H7 (cell line): ENCODE data around the gene USP51. TPM values are rescaled to one million over a fixed set of nuclear protein-coding genes. Genes with fewer than 3 reads are reported as not detected.
A peak's percentile ranks its signal among the peaks of the same experiment; 100 is the strongest.
"Not testable (repeated sequence)": the region's sequence is repeated elsewhere in the genome, so short reads cannot be mapped to it uniquely, and the experiment has no call there.

Experiments
- DNase-seq: peaks from one replicate; pipeline ENCODE4 v3.0.0; 2012
- H3K27me3 ChIP-seq: 2 replicates; pipeline ENCODE4 v1.6.0; 2011; ENCODE audit warnings: mild to moderate bottlenecking, low read length; ENCODE audit not compliant: control insufficient read depth, insufficient read depth
- H3K36me3 ChIP-seq: replicated peaks from 2 replicates; pipeline ENCODE4 v1.5.1; 2011; ENCODE audit warnings: low read length; ENCODE audit not compliant: control insufficient read depth, insufficient read depth
- H3K4me3 ChIP-seq: 2 replicates; pipeline ENCODE4 v1.5.1; 2011; ENCODE audit warnings: low read depth, mild to moderate bottlenecking, control low read depth, low read length, moderate library complexity; ENCODE audit not compliant: insufficient read depth
- total RNA-seq: library from RNA; depleted of rRNA; stranded (reverse); fragments of >200 nt; shearing (Covaris generic); gene quantifications from 2 replicates; pipeline ENCODE4 v1.2.3, GENCODE V29; 2014; rRNA removed

Gene USP51
- total RNA-seq = 6.6 and 6.7 TPM in 2 replicates

DNA sequence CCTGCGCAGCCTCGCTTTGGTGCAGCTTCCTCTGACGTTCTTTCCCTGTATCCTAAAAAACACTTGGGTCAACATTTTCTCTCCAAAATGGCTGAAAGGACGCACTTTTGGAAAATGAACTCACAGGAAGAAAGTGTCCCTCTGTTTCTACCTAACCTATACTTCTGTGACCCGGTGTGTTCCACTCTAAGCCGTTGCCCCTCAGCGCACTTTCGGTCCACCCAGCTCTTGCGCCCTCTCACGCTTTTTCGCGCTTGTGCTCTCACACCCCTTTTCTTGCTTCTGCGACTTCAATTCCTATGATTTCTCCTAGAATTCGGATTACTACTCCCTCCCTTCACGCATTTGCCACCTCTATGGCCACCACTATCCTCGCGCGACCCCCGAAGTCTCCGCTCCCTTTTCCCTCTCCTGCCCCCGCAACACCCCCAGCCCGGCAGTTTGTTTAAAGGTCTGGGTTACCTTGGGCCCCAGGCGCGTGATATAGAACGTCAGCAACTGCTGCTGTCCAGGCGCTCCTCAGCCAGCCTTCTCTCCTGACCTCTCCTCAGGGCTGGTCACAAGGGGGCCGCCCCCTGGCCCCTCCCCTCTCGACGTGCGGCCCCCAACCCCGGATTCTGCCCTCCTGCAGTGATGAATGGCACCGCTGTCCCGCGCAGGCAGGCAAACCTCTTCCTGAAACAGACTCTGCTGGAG is at the start of gene USP51:
TSS of gene USP51 (minus strand) at position 535 of the 696 bp plus-strand sequence. CDS start 909 bp downstream, outside the sequence.
- no peaks in the 10 kb centered on the region for H3K27me3 ChIP-seq
- H3K4me3 ChIP-seq = peak within 1 kb of the TSS; percentile 54
- H3K36me3 ChIP-seq = no peaks in the 10 kb centered on the region; the same call in 1 of the 2 replicates
- peak; percentile 79 for DNase-seq

DNA sequence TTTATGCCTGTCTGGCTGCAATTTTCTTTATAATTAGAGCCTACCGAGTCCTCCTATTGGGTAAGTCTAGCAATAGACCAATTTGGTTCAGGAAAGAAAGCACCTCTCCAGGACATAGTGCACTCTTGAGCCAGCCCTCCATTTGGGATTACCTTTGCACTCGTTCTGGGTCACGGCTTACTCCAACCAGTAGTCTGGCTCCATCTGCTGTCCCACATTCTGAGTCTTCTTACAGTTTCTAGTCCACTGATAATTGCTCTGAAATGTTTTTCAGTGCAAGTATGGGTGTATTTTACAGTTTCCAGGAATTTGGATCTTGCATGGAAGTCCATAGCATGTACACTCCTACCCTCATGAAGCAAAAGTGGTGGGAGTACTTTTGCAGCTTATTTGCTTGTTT is 34.8 kb upstream of the USP51 start:
- Histone ChIP-seq H3K27me3 (no peaks in the 10 kb centered on the region), H3K4me3 (no peak overlapping the region), H3K36me3 (no peaks in the 10 kb centered on the region)
- DNase-seq = no peak

GRCh38 chrX:55523356-55523755 is 33.7 kb upstream of the USP51 start:
- DNase-seq = no peak
- no peak overlapping the region for H3K4me3 ChIP-seq
- H3K27me3 ChIP-seq = no peaks in the 10 kb centered on the region
- H3K36me3 ChIP-seq = no peaks in the 10 kb centered on the region

- Histone ChIP-seq H3K4me3 (no peak overlapping the region), H3K27me3 (no peaks in the 10 kb centered on the region), H3K36me3 (no peaks in the 10 kb centered on the region)
- DNase-seq = no peak
Observed at GRCh38 chrX:55522596-55523276, 33.1 kb upstream of the USP51 start.

DNA sequence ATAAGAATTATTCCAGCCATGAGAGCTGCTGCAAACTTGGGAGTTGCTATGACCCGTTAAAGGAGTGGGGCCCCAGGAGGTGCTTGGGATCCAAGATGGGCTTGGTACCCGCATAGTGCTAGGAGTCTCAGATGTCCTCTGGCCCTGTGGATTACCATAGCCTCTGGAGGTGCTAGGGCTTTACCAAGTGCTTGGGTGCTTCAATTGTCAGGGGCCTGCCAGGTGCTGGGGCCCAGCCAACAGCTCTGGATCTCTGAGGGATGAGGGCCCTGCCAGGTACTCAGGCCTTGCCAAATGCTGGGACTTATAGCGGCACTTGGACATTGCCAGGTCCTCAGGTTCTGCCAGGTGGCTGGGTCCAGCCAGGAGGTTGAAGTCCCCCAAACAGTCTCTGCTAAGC is 32.0 kb upstream of the USP51 start:
- DNase-seq = no peak
- Histone ChIP-seq H3K4me3 (no peak overlapping the region), H3K27me3 (no peaks in the 10 kb centered on the region), H3K36me3 (no peaks in the 10 kb centered on the region)

GRCh38 chrX:55516794-55517481 is 27.3 kb upstream of the USP51 start:
- H3K4me3 ChIP-seq, H3K36me3 ChIP-seq, DNase-seq, H3K27me3 ChIP-seq: not testable (repeated sequence)

GRCh38 chrX:55513045-55513737 is 23.5 kb upstream of the USP51 start:
- not testable (repeated sequence) for H3K36me3 ChIP-seq

DNA sequence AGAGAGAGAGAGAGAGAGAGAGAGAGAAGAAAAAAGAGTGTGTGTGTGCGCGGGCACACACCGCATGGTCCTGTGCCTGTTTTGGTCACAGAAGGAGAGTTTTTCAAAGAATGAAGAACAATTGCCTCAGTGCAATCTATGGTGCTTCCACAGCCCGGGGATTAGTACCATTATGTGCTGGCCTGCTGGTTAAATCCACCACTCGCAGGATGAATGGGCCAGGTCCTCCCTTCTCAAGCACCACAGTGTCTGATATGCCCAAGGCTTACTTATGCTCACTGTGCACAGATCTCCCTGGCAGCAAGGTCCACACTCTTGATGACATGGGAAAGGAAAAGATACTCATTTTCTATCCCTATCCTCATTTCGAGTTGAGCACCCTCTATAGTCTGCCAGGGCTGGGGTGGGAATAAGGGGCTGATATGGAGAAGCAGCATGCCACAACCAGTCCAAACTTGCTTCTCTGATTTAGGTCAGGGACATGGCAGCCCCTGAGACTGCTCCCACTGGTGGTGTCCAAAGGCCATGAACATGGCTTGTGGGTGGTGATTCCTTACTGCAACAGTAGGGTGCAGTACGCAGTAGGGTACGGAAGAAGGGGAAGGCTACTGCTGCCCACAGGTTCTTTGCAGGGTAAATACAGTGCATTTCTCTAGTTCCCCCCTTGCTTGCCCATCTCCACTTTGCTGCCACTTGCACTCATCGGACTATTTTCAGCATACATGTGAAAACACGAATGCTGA is 18.9 kb upstream of the USP51 start:
- DNase-seq, H3K27me3 ChIP-seq, H3K4me3 ChIP-seq, H3K36me3 ChIP-seq: not testable (repeated sequence)

More at GRCh38 chrX:55513045-55513737, 23.5 kb upstream of the USP51 start:
- H3K4me3 ChIP-seq, H3K27me3 ChIP-seq, DNase-seq: not testable (repeated sequence)

GRCh38 chrX:55507699-55508098 is 18.1 kb upstream of the USP51 start:
- not testable (repeated sequence) for H3K27me3 ChIP-seq, DNase-seq, H3K36me3 ChIP-seq, H3K4me3 ChIP-seq

GRCh38 chrX:55507010-55507409 is 17.4 kb upstream of the USP51 start:
- not testable (repeated sequence) for H3K27me3 ChIP-seq, H3K36me3 ChIP-seq, DNase-seq, H3K4me3 ChIP-seq

DNA sequence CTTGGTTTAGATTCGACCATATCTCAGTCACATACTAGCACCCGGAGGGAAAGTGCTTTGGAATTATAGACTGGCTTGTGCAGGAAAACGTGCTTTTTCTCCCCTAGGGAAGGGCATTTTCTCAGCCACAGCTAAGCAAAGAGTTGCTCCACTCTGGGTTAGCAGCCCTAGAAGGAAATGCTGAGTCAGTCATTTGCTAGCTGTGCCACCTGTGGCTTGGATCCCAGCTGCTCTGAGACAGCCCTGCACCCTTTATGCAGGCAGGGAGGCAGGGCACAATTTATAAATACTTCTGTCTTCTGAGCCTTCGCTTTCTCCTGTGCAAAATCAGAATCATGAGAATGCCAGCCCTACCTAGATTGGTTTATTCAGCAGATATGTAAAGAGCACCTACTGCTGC is 1.3 kb upstream of the USP51 start:
- no peak overlapping the region for H3K4me3 ChIP-seq
- no peak for DNase-seq
- H3K36me3 ChIP-seq = no peaks in the 10 kb centered on the region; the same call in 1 of the 2 replicates
- no peaks in the 10 kb centered on the region for H3K27me3 ChIP-seq

DNA sequence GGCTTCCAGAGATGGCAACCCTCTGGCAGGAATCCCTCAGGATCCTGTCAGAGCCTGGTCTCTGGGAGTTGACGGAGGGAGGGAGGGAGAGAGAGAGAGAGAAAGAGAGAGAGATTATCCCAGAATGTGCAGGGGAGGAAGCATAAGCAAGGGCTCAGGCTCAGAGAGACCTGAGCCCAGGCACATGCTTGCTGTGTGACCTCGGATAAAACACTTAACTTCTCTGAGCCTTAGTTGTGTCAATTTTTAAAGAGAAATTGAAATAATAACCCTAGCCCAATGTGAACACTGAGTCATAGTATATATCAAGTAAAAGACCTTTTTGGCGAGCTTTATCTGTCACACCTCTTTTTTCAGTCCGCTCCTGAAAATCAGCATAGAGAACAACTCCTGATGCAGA is 473 bp upstream of the USP51 start:
- H3K36me3 ChIP-seq = no peaks in the 10 kb centered on the region; the same call in 1 of the 2 replicates
- peak; percentile 33 for DNase-seq
- H3K27me3 ChIP-seq = no peaks in the 10 kb centered on the region
- peak overlapping the region; percentile 54 for H3K4me3 ChIP-seq

DNA sequence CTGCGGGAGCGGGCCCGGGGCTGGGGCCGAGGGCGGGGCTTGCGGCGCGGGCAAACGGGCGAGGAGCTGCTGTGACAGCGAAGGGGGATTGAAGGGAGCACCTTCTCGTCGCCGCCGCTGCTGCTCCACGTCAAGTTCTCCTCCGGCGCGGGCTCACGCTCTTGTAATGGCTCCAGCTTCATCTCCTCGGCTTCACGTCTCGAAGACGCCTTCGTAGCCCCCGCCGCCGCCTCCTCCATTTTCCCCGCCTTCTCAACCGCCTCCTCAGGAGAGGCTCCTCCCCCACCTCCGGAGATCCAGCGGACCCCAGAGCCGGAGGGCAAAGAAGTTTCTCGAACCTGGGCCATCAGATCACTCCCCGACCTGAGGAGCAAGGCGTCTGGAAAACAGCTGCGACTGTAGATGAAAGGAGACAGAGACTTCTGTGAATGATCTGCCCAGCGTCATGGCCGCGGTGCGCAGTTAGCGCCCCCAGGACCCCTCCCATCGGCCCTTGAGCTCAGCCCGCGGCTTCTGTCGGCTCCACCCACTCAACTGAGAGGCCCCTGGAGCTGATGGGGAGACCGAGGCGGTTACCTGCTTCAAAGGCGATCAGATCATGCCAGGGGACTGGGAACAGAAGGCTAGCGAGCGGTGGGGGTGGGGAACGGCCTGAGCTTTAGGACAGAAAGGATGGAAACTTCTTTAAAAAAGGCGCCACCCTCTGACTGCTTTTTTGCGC is 895 bp downstream of the USP51 start:
- no peaks in the 10 kb centered on the region; the same call in 1 of the 2 replicates for H3K36me3 ChIP-seq
- DNase-seq = peak; percentile 83
- peak overlapping the region; percentile 54 for H3K4me3 ChIP-seq
- H3K27me3 ChIP-seq = no peaks in the 10 kb centered on the region
